ENCODE data around the gene SAMD13. TPM values are rescaled to one million over a fixed set of nuclear protein-coding genes. Genes with fewer than 3 reads are reported as not detected.

The SAMD13 gene
- total RNA-seq, 2 experiments from 2014 or later = not detected

DNA sequence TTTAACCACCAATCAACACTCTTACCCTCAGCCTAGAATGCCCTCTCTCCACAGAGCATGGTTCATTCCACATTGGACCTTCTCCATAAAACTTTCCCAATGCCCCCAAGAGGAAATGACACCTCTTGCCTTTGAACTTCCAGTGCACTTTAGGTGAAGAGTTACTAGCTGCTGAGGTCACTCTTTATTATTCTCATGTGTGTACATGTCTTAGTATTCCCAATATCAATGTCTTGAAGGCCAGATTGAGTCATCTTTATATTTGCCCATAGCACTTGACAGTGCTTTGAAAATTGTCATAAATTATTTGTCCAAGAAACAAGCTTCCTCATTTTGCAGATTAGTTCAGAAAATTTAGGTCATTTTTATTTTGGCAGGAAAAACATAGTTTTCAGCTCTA, 88.7 kb downstream of the SAMD13 start:
- Histone ChIP-seq H3K36me3 (ENCODE audit: insufficient read depth, low read length) (no peaks in the 10 kb centered on the region), H3K27ac (ENCODE audit: low read depth in 1 of 2, low read length in 2 of 2) (no peak overlapping the region), H3K27me3 (ENCODE audit: control insufficient read depth in 1 of 2, insufficient read depth in 2 of 2, low read length in 2 of 2) (no peaks in the 10 kb centered on the region), H3K4me1 (ENCODE audit: insufficient read depth, low read length) (no peaks in the 10 kb centered on the region), H3K9me3 (ENCODE audit: control insufficient read depth in 1 of 2, insufficient read depth in 1 of 2, low read length in 2 of 2) (no peaks in the 10 kb centered on the region), H3K4me3 (ENCODE audit: low read length) (no peak overlapping the region)
- intact Hi-C loops (cut with DNase I, micrococcal nuclease) = no loop called here
- Mint-ChIP-seq H3K9me3 (no peaks in the 10 kb centered on the region), H3K4me3 (no peak overlapping the region), H3K27me3 (no peaks in the 10 kb centered on the region), H3K4me1 (ENCODE audit: low read depth) (no peaks in the 10 kb centered on the region), H3K27ac (no peak overlapping the region), H3K36me3 (ENCODE audit: low read depth) (no peaks in the 10 kb centered on the region)
- DNase-seq (no peak), ATAC-seq (ENCODE audit: poor library complexity) (no peak)
- ChIA-PET POLR2A (no interaction called here), CTCF (interaction anchor here (0.8 to 1.4 kb wide), 3 partner anchors 8 to 10 kb away, joined by 3 to 4 read pairs (median 3); no protein-coding TSS in a partner anchor)
- TF ChIP-seq CTCF (IDR thresholded peaks at IDR 0.05) = no peak

GRCh38 chr1:84398175-84399155, 97.0 kb downstream of the SAMD13 start, which contains the start of gene DNASE2B:
Gene DNASE2B (plus strand): TSS chr1:84398484. CDS start chr1:84398565, 81 bp downstream.
- H3K9me3 Mint-ChIP-seq = no peaks in the 10 kb centered on the region
- H3K36me3 ChIP-seq (ENCODE audit: insufficient read depth, low read length) = no peaks in the 10 kb centered on the region
- H3K4me3 Mint-ChIP-seq = no peak within 1 kb of the TSS
- H3K36me3 Mint-ChIP-seq (ENCODE audit: low read depth) = no peaks in the 10 kb centered on the region
- no peaks in the 10 kb centered on the region for H3K27me3 Mint-ChIP-seq
- ChIA-PET POLR2A (no interaction called here), CTCF (no interaction called here)
- no peak for TF ChIP-seq CTCF (IDR thresholded peaks at IDR 0.05)
- no peak within 1 kb of the TSS for H3K4me3 ChIP-seq (ENCODE audit: low read length)
- H3K27ac ChIP-seq (ENCODE audit: low read depth in 1 of 2, low read length in 2 of 2) = no peak within 1 kb of the TSS
- no peak for ATAC-seq (ENCODE audit: poor library complexity)
- no peak for DNase-seq
- H3K9me3 ChIP-seq (ENCODE audit: control insufficient read depth in 1 of 2, insufficient read depth in 1 of 2, low read length in 2 of 2) = no peaks in the 10 kb centered on the region
- no peaks in the 10 kb centered on the region for H3K27me3 ChIP-seq (ENCODE audit: control insufficient read depth in 1 of 2, insufficient read depth in 2 of 2, low read length in 2 of 2)
- intact Hi-C loops (cut with DNase I, micrococcal nuclease) = no loop called here
- H3K4me1 Mint-ChIP-seq (ENCODE audit: low read depth) = no peaks in the 10 kb centered on the region
- no peak within 1 kb of the TSS for H3K27ac Mint-ChIP-seq
- H3K4me1 ChIP-seq (ENCODE audit: insufficient read depth, low read length) = no peaks in the 10 kb centered on the region

Other genes with a start within 250 kb of the SAMD13 start
- gene PRKACB, start 157.4 kb upstream of the SAMD13 start, total RNA-seq = 10 to 100 TPM; 49.7 to 52.4 TPM
- gene DNASE2B, start 96.8 kb downstream of the SAMD13 start, total RNA-seq = not detected
- 10 to 100 TPM; 67.6 to 69.4 TPM for gene RPF1, start 177.6 kb downstream of the SAMD13 start, total RNA-seq
- gene SPATA1, start 204.7 kb downstream of the SAMD13 start, total RNA-seq = under 1 TPM; 0.11 to 0.61 TPM
- 10 to 100 TPM; 23.6 to 24.6 TPM for gene GNG5, start 204.9 kb downstream of the SAMD13 start, total RNA-seq